ENCODE results near the gene RAG1. TPM values are rescaled to one million over a fixed set of nuclear protein-coding genes. Genes with fewer than 3 reads are reported as not detected.

The RAG1 gene
- total and polyA plus RNA-seq, 2 experiments from 2014 or later = 0.11 to 0.49 TPM

- Histone ChIP-seq H3K27me3 (replicated peaks; ENCODE audit: insufficient read depth) (no peaks in the 10 kb centered on the region), H3F3A (ENCODE audit: insufficient read depth) (no peaks in the 10 kb centered on the region), H3K4me2 (ENCODE audit: unreplicated experiment) (no peak overlapping the region), H3K9me2 (ENCODE audit: insufficient read depth) (no peaks in the 10 kb centered on the region), H3K9me3 (ENCODE audit: low read depth) (no peaks in the 10 kb centered on the region), H4K20me1 (ENCODE audit: insufficient read depth) (no peaks in the 10 kb centered on the region), H3K9ac (no peak overlapping the region), H3K36me3 (ENCODE audit: low read depth) (no peaks in the 10 kb centered on the region), H3K4me3 (no peak overlapping the region), H3K27ac (no peak overlapping the region), H3K79me2 (ENCODE audit: insufficient read depth) (no peaks in the 10 kb centered on the region), H3K4me1 (ENCODE audit: insufficient read depth) (peaks cover 5% of the 10 kb centered on the region; the same call in 1 of the 2 replicates), H2AFZ (no peak overlapping the region)
- in situ Hi-C loops (cut with MboI) = loop anchor here (10.0 kb wide), 1 partner anchor 86 kb away; no protein-coding TSS in a partner anchor
- DNase-seq = no peak
- WGBS, 2 experiments (ENCODE audit: low coverage in 1 of 2, low lambda C conversion rate in 2 of 2, missing lambda C conversion rate in 2 of 2) = 18 to 33% methylated on average over 1 of the region's 1 CpG
- TF ChIP-seq EZH2 (IDR thresholded peaks at IDR 0.05; ENCODE audit: insufficient read depth, poor library complexity, severe bottlenecking) (no peak), EZH2phosphoT487 (IDR thresholded peaks at IDR 0.05; ENCODE audit: insufficient read depth, low read depth) (no peak)
Observed at GRCh38 chr11:36578458-36578857, 10.7 kb downstream of the RAG1 start.

DNA sequence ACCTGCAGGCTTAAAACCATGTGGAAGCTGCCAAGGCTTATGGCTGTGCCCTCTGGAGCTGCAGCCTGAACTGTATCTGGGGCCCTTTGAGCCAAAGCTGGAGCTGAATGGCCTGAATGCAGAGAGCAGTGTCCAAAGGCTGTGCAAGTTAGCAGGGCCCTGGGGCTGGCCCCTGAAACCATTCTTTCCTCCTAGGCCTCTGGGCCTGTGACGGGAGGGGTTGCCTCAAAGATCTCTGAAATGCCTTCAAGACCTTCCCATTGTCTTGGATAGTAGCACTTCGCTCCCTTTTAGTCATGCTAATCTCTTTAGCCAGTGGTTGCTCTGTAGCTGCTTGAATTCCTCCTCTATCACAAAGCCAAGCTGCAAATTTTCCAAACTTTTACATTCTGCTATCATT, 13.7 kb downstream of the RAG1 start:
- H3K27ac ChIP-seq = no peak overlapping the region
- DNase-seq = no peak
- WGBS, 2 experiments (ENCODE audit: low coverage in 1 of 2, low lambda C conversion rate in 2 of 2, missing lambda C conversion rate in 2 of 2) = 20 to 25% methylated on average over 2 of the region's 2 CpGs

DNA sequence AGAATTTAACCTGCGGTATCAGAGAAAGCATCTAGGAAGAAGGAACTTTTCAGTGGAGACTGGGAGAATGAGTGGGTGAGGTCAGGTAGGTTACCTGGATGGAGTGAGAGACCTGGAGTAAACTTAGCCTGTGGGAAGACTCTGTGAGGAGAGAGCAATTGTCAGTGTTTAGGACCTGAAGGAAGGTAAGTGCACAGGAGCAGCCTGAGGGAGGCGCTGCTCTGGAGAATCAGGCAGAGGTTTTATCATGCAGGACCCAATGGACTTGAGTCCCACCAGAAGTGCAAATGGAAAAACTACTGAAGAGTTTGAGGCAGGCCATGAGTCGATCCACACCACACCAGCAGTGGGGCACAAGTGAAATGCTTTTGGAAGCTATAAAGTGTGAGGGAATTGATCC, 15.9 kb downstream of the RAG1 start:
- H4K20me1 ChIP-seq (ENCODE audit: insufficient read depth) = no peaks in the 10 kb centered on the region
- H3K4me2 ChIP-seq (ENCODE audit: unreplicated experiment) = no peak overlapping the region
- H2AFZ ChIP-seq = no peak overlapping the region
- H3K4me3 ChIP-seq = no peak overlapping the region
- no peak for TF ChIP-seq EZH2phosphoT487 (IDR thresholded peaks at IDR 0.05; ENCODE audit: insufficient read depth, low read depth)
- no peak for TF ChIP-seq EZH2 (IDR thresholded peaks at IDR 0.05; ENCODE audit: insufficient read depth, poor library complexity, severe bottlenecking)
- 16 to 19% methylated on average over 3 of the region's 3 CpGs for WGBS, 2 experiments (ENCODE audit: low coverage in 1 of 2, low lambda C conversion rate in 2 of 2, missing lambda C conversion rate in 2 of 2)
- no peaks in the 10 kb centered on the region; the same call in 1 of the 2 replicates for H3K27me3 ChIP-seq (replicated peaks; ENCODE audit: insufficient read depth)
- H3F3A ChIP-seq (ENCODE audit: insufficient read depth) = no peaks in the 10 kb centered on the region
- no peaks in the 10 kb centered on the region for H3K79me2 ChIP-seq (ENCODE audit: insufficient read depth)
- H3K27ac ChIP-seq = no peak overlapping the region
- no peaks in the 10 kb centered on the region for H3K9me3 ChIP-seq (ENCODE audit: low read depth)
- no peaks in the 10 kb centered on the region for H3K9me2 ChIP-seq (ENCODE audit: insufficient read depth)
- H3K4me1 ChIP-seq (ENCODE audit: insufficient read depth) = no peaks in the 10 kb centered on the region
- H3K9ac ChIP-seq = no peak overlapping the region
- no peak for DNase-seq
- in situ Hi-C loops (cut with MboI) = loop anchor here (10.0 kb wide), 1 partner anchor 61 kb away; no protein-coding TSS in a partner anchor
- no peaks in the 10 kb centered on the region for H3K36me3 ChIP-seq (ENCODE audit: low read depth)

More for the DNA sequence above, 13.7 kb downstream of the RAG1 start:
- in situ Hi-C loops (cut with MboI) = loop anchor here (10.0 kb wide), 1 partner anchor 63 kb away; no protein-coding TSS in a partner anchor
- no peaks in the 10 kb centered on the region for H3K27me3 ChIP-seq (replicated peaks; ENCODE audit: insufficient read depth)
- H4K20me1 ChIP-seq (ENCODE audit: insufficient read depth) = no peaks in the 10 kb centered on the region
- H3K9me2 ChIP-seq (ENCODE audit: insufficient read depth) = no peaks in the 10 kb centered on the region
- H2AFZ ChIP-seq = no peak overlapping the region
- H3K9me3 ChIP-seq (ENCODE audit: low read depth) = no peaks in the 10 kb centered on the region
- H3K79me2 ChIP-seq (ENCODE audit: insufficient read depth) = no peaks in the 10 kb centered on the region
- H3K4me1 ChIP-seq (ENCODE audit: insufficient read depth) = peaks cover 5% of the 10 kb centered on the region; the same call in 1 of the 2 replicates
- no peak overlapping the region for H3K4me3 ChIP-seq
- H3K36me3 ChIP-seq (ENCODE audit: low read depth) = no peaks in the 10 kb centered on the region
- H3K9ac ChIP-seq = no peak overlapping the region
- H3F3A ChIP-seq (ENCODE audit: insufficient read depth) = no peaks in the 10 kb centered on the region
- TF ChIP-seq EZH2phosphoT487 (IDR thresholded peaks at IDR 0.05; ENCODE audit: insufficient read depth, low read depth) (no peak), EZH2 (IDR thresholded peaks at IDR 0.05; ENCODE audit: insufficient read depth, poor library complexity, severe bottlenecking) (no peak)
- H3K4me2 ChIP-seq (ENCODE audit: unreplicated experiment) = no peak overlapping the region

DNA sequence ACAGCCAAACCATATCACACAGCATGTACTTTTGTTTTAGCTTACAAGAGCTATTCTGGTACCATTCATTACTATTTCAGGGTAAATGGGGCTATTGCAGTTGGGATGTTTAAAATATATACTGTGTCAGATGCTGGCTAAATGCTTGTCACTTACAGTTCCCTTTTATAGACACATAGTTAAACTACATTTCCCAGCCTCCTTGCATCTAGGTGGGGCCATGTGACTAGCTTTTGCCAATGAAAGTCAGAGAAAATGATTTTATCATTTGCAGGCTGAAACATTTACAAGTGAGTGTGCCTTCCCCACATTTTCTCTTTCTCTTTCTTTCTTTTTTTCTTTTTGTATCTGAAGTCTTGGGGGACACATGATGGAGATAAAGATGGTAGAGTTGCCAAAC, 18.7 kb downstream of the RAG1 start:
- Histone ChIP-seq H3K27ac (no peak overlapping the region), H3K4me1 (ENCODE audit: insufficient read depth) (no peaks in the 10 kb centered on the region), H3K9me3 (ENCODE audit: low read depth) (no peaks in the 10 kb centered on the region), H3K9me2 (ENCODE audit: insufficient read depth) (no peaks in the 10 kb centered on the region), H3F3A (ENCODE audit: insufficient read depth) (no peaks in the 10 kb centered on the region), H3K79me2 (ENCODE audit: insufficient read depth) (no peaks in the 10 kb centered on the region), H3K9ac (no peak overlapping the region), H3K4me2 (ENCODE audit: unreplicated experiment) (no peak overlapping the region), H4K20me1 (ENCODE audit: insufficient read depth) (no peaks in the 10 kb centered on the region), H3K27me3 (replicated peaks; ENCODE audit: insufficient read depth) (no peaks in the 10 kb centered on the region; the same call in 1 of the 2 replicates), H3K36me3 (ENCODE audit: low read depth) (no peaks in the 10 kb centered on the region), H3K4me3 (no peak overlapping the region), H2AFZ (no peak overlapping the region)
- TF ChIP-seq EZH2phosphoT487 (IDR thresholded peaks at IDR 0.05; ENCODE audit: insufficient read depth, low read depth) (no peak), EZH2 (IDR thresholded peaks at IDR 0.05; ENCODE audit: insufficient read depth, poor library complexity, severe bottlenecking) (no peak)
- in situ Hi-C loops (cut with MboI) = loop anchor here (10.0 kb wide), 1 partner anchor 58 kb away; no protein-coding TSS in a partner anchor
- DNase-seq = no peak

Measured in GM23248 (cell line).